DOHH2 (cell line): Measurements from ENCODE around the gene RHOT1.
"Not testable (repeated sequence)": the region's sequence is repeated elsewhere in the genome, so short reads cannot be mapped to it uniquely, and the experiment has no call there.

Source experiments
- H3F3A ChIP-seq: fragments of 200-600 bp; sonication (generic), shearing (Covaris generic); 2 replicates; pipeline ENCODE4 v1.6.0; 2016; ENCODE audit warnings: antibody characterized with exemption, mild to moderate bottlenecking; ENCODE audit not compliant: control insufficient read depth, insufficient read depth
- H3K27ac ChIP-seq: fragments of 200-600 bp; sonication (generic); 2 replicates; pipeline ENCODE4 v1.5.1; 2014; ENCODE audit warnings: low read depth, mild to moderate bottlenecking, low read length, moderate library complexity
- H3K27me3 ChIP-seq: fragments of 200-600 bp; sonication (generic); 2 replicates; pipeline ENCODE4 v1.6.1; 2014; ENCODE audit warnings: mild to moderate bottlenecking, low read length, mixed read lengths; ENCODE audit not compliant: control insufficient read depth
- H3K36me3 ChIP-seq: fragments of 200-600 bp; sonication (generic); 2 replicates; pipeline ENCODE4 v1.6.1; 2014; ENCODE audit warnings: mild to moderate bottlenecking, low read length, moderate library complexity, mixed read lengths; ENCODE audit not compliant: control insufficient read depth
- H3K4me1 ChIP-seq: fragments of 200-600 bp; sonication (generic); 2 replicates; pipeline ENCODE4 v1.6.1; 2014; ENCODE audit warnings: mild to moderate bottlenecking, low read length, mixed read lengths; ENCODE audit not compliant: control insufficient read depth
- H3K4me2 ChIP-seq: fragments of 200-600 bp; sonication (generic); 2 replicates; pipeline ENCODE4 v1.6.0; 2014; ENCODE audit warnings: mild to moderate bottlenecking, low read length, moderate library complexity
- H3K4me3 ChIP-seq: fragments of 200-600 bp; sonication (generic); 2 replicates; pipeline ENCODE4 v1.5.1; 2014; ENCODE audit warnings: mild to moderate bottlenecking, low read length, mixed read lengths
- H3K79me2 ChIP-seq: fragments of 200-600 bp; sonication (generic); 2 replicates; pipeline ENCODE4 v1.6.1; 2014; ENCODE audit warnings: mild to moderate bottlenecking, low read length, mixed read lengths; ENCODE audit not compliant: control insufficient read depth
- H3K9me2 ChIP-seq: fragments of 200-600 bp; sonication (generic); replicated peaks from 2 replicates; pipeline ENCODE4 v1.6.1; 2014; ENCODE audit warnings: mild to moderate bottlenecking, low read length, mixed read lengths; ENCODE audit not compliant: control insufficient read depth
- H3K9me3 ChIP-seq: fragments of 200-600 bp; sonication (generic); 2 replicates; pipeline ENCODE4 v1.6.1; 2014; ENCODE audit warnings: antibody characterized with exemption, low read length, mixed read lengths; ENCODE audit not compliant: control insufficient read depth, insufficient read depth
- H4K20me1 ChIP-seq: fragments of 200-600 bp; sonication (generic); 2 replicates; pipeline ENCODE4 v1.6.0; 2014; ENCODE audit warnings: low read depth, mild to moderate bottlenecking, antibody characterized with exemption, low read length, moderate library complexity; ENCODE audit not compliant: control insufficient read depth, insufficient read depth
- EZH2phosphoT487 ChIP-seq: fragments of 200-600 bp; sonication (generic); IDR thresholded peaks from 2 replicates; pipeline ENCODE4 v1.6.1; 2017; ENCODE audit warnings: borderline replicate concordance, mild to moderate bottlenecking, antibody characterized with exemption, low read length, moderate library complexity, mixed read lengths
- TF ChIP-seq, protein P1 (sequence below): fragments of 200-600 bp; sonication (generic); IDR thresholded peaks from one replicate; pipeline ENCODE4 v1.5.1; 2014; ENCODE audit warnings: antibody characterized with exemption, mild to moderate bottlenecking, low read depth, low read length; ENCODE audit not compliant: poor library complexity, severe bottlenecking

RHOT1 gene

DNA sequence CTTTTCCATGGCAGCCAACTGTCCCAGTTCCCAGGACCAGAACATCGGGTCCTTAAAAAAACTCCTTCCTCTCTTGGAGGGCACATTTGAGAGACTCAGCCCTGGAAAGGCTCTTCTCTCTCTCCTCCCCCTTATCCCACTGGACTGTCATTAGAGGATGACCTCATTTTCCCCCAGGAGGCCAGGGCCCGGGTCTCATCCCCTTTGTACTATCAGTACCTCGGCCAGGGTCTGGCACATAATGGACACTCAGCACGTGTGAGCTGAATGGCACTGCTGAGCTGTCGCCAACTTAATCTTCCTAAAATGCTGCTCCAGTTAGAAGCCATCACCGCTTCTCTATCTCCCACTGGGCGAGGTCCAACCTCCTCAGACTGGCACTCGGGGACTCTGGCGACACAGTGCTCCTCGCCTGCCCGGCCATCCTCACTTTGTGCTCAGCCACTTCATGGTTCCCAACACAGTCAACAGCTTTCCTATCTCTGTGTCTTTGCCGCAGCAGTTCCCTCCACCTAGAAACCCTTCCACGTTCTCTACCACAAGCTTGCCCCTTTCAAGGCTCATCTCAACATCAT, 119.7 kb downstream of the RHOT1 start:
- TF ChIP-seq, protein P1, sequence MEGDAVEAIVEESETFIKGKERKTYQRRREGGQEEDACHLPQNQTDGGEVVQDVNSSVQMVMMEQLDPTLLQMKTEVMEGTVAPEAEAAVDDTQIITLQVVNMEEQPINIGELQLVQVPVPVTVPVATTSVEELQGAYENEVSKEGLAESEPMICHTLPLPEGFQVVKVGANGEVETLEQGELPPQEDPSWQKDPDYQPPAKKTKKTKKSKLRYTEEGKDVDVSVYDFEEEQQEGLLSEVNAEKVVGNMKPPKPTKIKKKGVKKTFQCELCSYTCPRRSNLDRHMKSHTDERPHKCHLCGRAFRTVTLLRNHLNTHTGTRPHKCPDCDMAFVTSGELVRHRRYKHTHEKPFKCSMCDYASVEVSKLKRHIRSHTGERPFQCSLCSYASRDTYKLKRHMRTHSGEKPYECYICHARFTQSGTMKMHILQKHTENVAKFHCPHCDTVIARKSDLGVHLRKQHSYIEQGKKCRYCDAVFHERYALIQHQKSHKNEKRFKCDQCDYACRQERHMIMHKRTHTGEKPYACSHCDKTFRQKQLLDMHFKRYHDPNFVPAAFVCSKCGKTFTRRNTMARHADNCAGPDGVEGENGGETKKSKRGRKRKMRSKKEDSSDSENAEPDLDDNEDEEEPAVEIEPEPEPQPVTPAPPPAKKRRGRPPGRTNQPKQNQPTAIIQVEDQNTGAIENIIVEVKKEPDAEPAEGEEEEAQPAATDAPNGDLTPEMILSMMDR: no peak
- TF ChIP-seq EZH2phosphoT487: no peak
- no peak overlapping the region for H3K4me3 ChIP-seq
- no peaks in the 10 kb centered on the region for H3K79me2 ChIP-seq
- peaks cover 28% of the 10 kb centered on the region for H3K4me1 ChIP-seq
- peaks cover 53% of the 10 kb centered on the region for H3K27me3 ChIP-seq
- peaks cover 7% of the 10 kb centered on the region; the same call in 1 of the 2 replicates for H3F3A ChIP-seq
- H3K4me2 ChIP-seq: no peak overlapping the region
- H3K9me2 ChIP-seq: no peaks in the 10 kb centered on the region
- H3K36me3 ChIP-seq: no peaks in the 10 kb centered on the region
- no peaks in the 10 kb centered on the region for H4K20me1 ChIP-seq
- no peak overlapping the region for H3K27ac ChIP-seq
- H3K9me3 ChIP-seq: no peaks in the 10 kb centered on the region

DNA sequence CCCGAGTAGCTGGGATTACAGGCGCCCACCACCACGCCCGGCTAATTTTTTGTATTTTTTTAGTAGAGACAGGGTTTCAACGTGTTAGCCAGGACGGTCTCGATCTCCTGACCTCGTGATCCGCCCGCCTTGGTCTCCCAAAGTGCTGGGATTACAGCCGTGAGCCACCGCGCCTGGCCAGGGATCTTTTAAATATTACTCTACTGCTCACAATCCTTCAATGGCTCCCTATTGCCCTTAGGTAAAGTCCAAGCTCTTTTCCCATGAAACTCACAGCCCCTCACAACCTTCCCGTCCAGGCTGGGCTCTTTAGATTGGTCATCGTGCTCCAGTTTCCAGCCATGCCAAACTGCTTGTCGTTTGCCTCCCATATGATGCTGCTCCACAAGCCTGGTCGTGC, 121.2 kb downstream of the RHOT1 start:
- not testable (repeated sequence) for H3F3A ChIP-seq, H3K9me2 ChIP-seq, H3K36me3 ChIP-seq, H3K4me2 ChIP-seq, H4K20me1 ChIP-seq, H3K4me3 ChIP-seq, H3K9me3 ChIP-seq, H3K79me2 ChIP-seq, H3K27ac ChIP-seq
- H3K4me1 ChIP-seq: peaks cover 28% of the 10 kb centered on the region
- H3K27me3 ChIP-seq: peaks cover 68% of the 10 kb centered on the region

DNA sequence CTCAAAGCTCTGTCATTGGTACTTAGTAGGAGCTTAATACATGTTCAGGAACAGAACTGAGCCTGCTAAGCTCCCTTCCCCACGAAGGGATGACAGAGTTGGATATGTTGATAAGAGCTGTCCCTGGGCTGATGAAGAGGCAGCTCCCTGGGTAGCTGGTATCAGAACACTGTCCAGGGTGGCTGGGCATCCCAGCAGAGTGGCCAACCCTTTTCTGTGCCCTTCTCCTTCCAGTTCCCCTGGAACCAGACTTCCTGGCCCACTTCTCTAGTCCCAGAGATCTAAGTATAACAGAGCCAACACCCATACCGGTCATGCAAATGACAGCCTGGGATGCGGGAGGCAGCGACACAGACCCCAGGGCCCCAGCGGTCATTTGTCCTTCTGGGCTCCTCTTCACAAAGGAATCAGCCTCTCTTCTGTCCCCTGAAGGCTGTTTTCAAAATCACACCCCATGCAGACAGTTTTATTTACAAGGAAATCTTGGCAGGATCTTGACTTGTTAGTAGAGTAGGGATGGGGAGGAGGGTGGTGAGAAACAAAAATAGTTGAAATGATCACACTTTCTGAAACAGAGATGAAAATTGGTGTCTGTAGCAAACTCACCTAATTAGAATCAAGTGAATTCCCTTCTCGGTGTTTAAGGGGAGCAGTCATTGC, 122.0 kb downstream of the RHOT1 start:
- no peaks in the 10 kb centered on the region for H3K79me2 ChIP-seq
- H3K4me2 ChIP-seq: no peak overlapping the region
- H3K9me3 ChIP-seq: no peaks in the 10 kb centered on the region
- peaks cover 75% of the 10 kb centered on the region for H3K27me3 ChIP-seq
- no peaks in the 10 kb centered on the region for H4K20me1 ChIP-seq
- H3K4me1 ChIP-seq: peaks cover 24% of the 10 kb centered on the region
- no peak overlapping the region for H3K4me3 ChIP-seq
- no peak for TF ChIP-seq EZH2phosphoT487
- TF ChIP-seq, protein P1: peak; percentile 4
- no peaks in the 10 kb centered on the region for H3K9me2 ChIP-seq
- no peaks in the 10 kb centered on the region for H3K36me3 ChIP-seq
- H3K27ac ChIP-seq: no peak overlapping the region
- peaks cover 7% of the 10 kb centered on the region; the same call in 1 of the 2 replicates for H3F3A ChIP-seq

DNA sequence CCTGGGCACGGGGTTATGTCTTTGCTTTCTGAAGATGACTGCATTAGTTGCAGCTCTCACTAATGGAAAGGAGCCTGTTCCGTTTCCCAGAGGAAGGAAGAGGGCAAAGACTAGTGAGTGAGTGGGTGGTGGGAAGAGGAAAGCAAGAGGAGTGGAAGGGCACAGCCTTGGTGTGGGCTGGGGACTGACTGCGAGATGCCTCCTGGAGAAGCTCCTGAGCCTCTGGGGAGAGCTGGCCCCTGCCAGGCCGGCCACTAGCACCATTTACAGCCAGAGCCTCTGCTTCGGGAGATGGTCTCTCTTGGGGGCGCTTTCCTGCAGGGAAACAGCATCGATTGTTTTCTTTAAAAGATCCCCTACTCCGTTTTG, 122.5 kb downstream of the RHOT1 start:
- H3K27ac ChIP-seq: no peak overlapping the region
- no peaks in the 10 kb centered on the region for H3K9me3 ChIP-seq
- H3K4me2 ChIP-seq: peak overlapping the region; percentile 40; the same call in 1 of the 2 replicates
- no peaks in the 10 kb centered on the region for H3K9me2 ChIP-seq
- H3K79me2 ChIP-seq: no peaks in the 10 kb centered on the region
- no peaks in the 10 kb centered on the region for H3K36me3 ChIP-seq
- peaks cover 7% of the 10 kb centered on the region; the same call in 1 of the 2 replicates for H3F3A ChIP-seq
- TF ChIP-seq, protein P1: peak; percentile 4
- TF ChIP-seq EZH2phosphoT487: no peak
- no peak overlapping the region for H3K4me3 ChIP-seq
- peaks cover 79% of the 10 kb centered on the region for H3K27me3 ChIP-seq
- H3K4me1 ChIP-seq: peaks cover 24% of the 10 kb centered on the region
- no peaks in the 10 kb centered on the region for H4K20me1 ChIP-seq
